ENCODE data around the gene RTP5. TPM values are rescaled to one million over a fixed set of nuclear protein-coding genes. Genes with fewer than 3 reads are reported as not detected.
"Not testable (repeated sequence)": the region's sequence is repeated elsewhere in the genome, so short reads cannot be mapped to it uniquely, and the experiment has no call there.

The RTP5 gene
- total RNA-seq, 1 experiment from 2014 or later, result not detected

- peaks cover 6% of the 10 kb centered on the region; the same call in 1 of the 2 replicates for H3K9me3 ChIP-seq
- H3K4me3 ChIP-seq (ENCODE audit: low read depth, low read length), result no peak overlapping the region
- H3K9me3 Mint-ChIP-seq (ENCODE audit: unreplicated experiment), result peaks cover 20% of the 10 kb centered on the region
- no peak overlapping the region for H3K27ac Mint-ChIP-seq (ENCODE audit: unreplicated experiment)
- peaks cover 4% of the 10 kb centered on the region for H3K27me3 Mint-ChIP-seq (ENCODE audit: insufficient read depth, unreplicated experiment)
- H3K27me3 ChIP-seq (replicated peaks; ENCODE audit: control insufficient read depth, insufficient read depth, low read length), result no peaks in the 10 kb centered on the region; the same call in 1 of the 2 replicates
- no peaks in the 10 kb centered on the region for H3K4me1 ChIP-seq
- CTCF ChIA-PET, result no interaction called here
- H3K4me3 Mint-ChIP-seq (ENCODE audit: unreplicated experiment), result no peak overlapping the region
- peaks cover 22% of the 10 kb centered on the region for H3K36me3 Mint-ChIP-seq (ENCODE audit: insufficient read depth, unreplicated experiment)
- POLR2A ChIA-PET, result no interaction called here
- BruUV-seq (replicated peaks), result no TSS peak
- intact Hi-C loops (cut with micrococcal nuclease; ENCODE audit: unreplicated experiment), result no loop called here
- TF ChIP-seq CTCF (IDR thresholded peaks at IDR 0.05; ENCODE audit: insufficient read depth in 1 of 2, low read depth in 1 of 2, low read length in 1 of 2, severe bottlenecking in 1 of 2, unreplicated experiment in 1 of 2), result no peak
- no peaks in the 10 kb centered on the region for H3K36me3 ChIP-seq (ENCODE audit: control insufficient read depth, insufficient read depth, low read length)
- DNase-seq, result no peak
- H3K4me1 Mint-ChIP-seq (ENCODE audit: low read depth, unreplicated experiment), result no peaks in the 10 kb centered on the region
These were observed 42.1 kb upstream of the RTP5 start for GRCh38 chr2:241827394-241827793.

- Histone ChIP-seq H3K4me1 (no peaks in the 10 kb centered on the region), H3K27me3 (replicated peaks; ENCODE audit: control insufficient read depth, insufficient read depth, low read length) (no peaks in the 10 kb centered on the region), H3K9me3 (no peaks in the 10 kb centered on the region; the same call in 1 of the 2 replicates), H3K4me3 (ENCODE audit: low read depth, low read length) (no peak overlapping the region), H3K36me3 (ENCODE audit: control insufficient read depth, insufficient read depth, low read length) (no peaks in the 10 kb centered on the region)
- TF ChIP-seq CTCF (IDR thresholded peaks at IDR 0.05; ENCODE audit: insufficient read depth in 1 of 2, low read depth in 1 of 2, low read length in 1 of 2, severe bottlenecking in 1 of 2, unreplicated experiment in 1 of 2), result no peak
- ChIA-PET POLR2A (no interaction called here), CTCF (no interaction called here)
- Mint-ChIP-seq H3K9me3 (ENCODE audit: unreplicated experiment) (no peaks in the 10 kb centered on the region), H3K36me3 (ENCODE audit: insufficient read depth, unreplicated experiment) (no peaks in the 10 kb centered on the region), H3K4me3 (ENCODE audit: unreplicated experiment) (no peak overlapping the region), H3K4me1 (ENCODE audit: low read depth, unreplicated experiment) (no peaks in the 10 kb centered on the region), H3K27ac (ENCODE audit: unreplicated experiment) (no peak overlapping the region), H3K27me3 (ENCODE audit: insufficient read depth, unreplicated experiment) (no peaks in the 10 kb centered on the region)
- intact Hi-C loops (cut with micrococcal nuclease; ENCODE audit: unreplicated experiment), result no loop called here
- no TSS peak for BruUV-seq (replicated peaks)
- DNase-seq, result no peak
These were observed 36.3 kb upstream of the RTP5 start for GRCh38 chr2:241833101-241833663.

GRCh38 chr2:241833756-241834526 is 35.6 kb upstream of the RTP5 start:
- H3K4me3 ChIP-seq (ENCODE audit: low read depth, low read length); H3K9me3 Mint-ChIP-seq (ENCODE audit: unreplicated experiment); H3K4me3 Mint-ChIP-seq (ENCODE audit: unreplicated experiment); H3K4me1 ChIP-seq; BruUV-seq (replicated peaks); H3K9me3 ChIP-seq; H3K27ac Mint-ChIP-seq (ENCODE audit: unreplicated experiment); DNase-seq; H3K4me1 Mint-ChIP-seq (ENCODE audit: low read depth, unreplicated experiment); H3K27me3 Mint-ChIP-seq (ENCODE audit: insufficient read depth, unreplicated experiment); intact Hi-C loops (cut with micrococcal nuclease; ENCODE audit: unreplicated experiment); CTCF ChIA-PET; POLR2A ChIA-PET; H3K36me3 ChIP-seq (ENCODE audit: control insufficient read depth, insufficient read depth, low read length); H3K36me3 Mint-ChIP-seq (ENCODE audit: insufficient read depth, unreplicated experiment); H3K27me3 ChIP-seq (replicated peaks; ENCODE audit: control insufficient read depth, insufficient read depth, low read length): not testable (repeated sequence)
